HUES64 (cell line): Measurements from ENCODE around the gene TTYH1.

ENCODE experiments used
- H3K27ac ChIP-seq: 2 replicates; pipeline ENCODE4 v1.7.0; 2013; ENCODE audit warnings: low read depth, low read length, inconsistent platforms
- H3K27me3 ChIP-seq: 2 replicates; pipeline ENCODE4 v1.6.1; 2013; ENCODE audit warnings: mild to moderate bottlenecking, low read length; ENCODE audit not compliant: insufficient read depth
- H3K36me3 ChIP-seq: 2 replicates; pipeline ENCODE4 v1.6.1; 2013; ENCODE audit warnings: mild to moderate bottlenecking, low read length; ENCODE audit not compliant: insufficient read depth
- H3K4me1 ChIP-seq: 2 replicates; pipeline ENCODE4 v1.6.1; 2013; ENCODE audit warnings: mild to moderate bottlenecking, low read length, moderate library complexity; ENCODE audit not compliant: insufficient read depth
- H3K4me3 ChIP-seq: 2 replicates; pipeline ENCODE4 v1.5.1; 2013; ENCODE audit warnings: mild to moderate bottlenecking, low read length, moderate library complexity
- H3K9ac ChIP-seq: 2 replicates; pipeline ENCODE4 v1.6.1; 2013; ENCODE audit warnings: mild to moderate bottlenecking, low read depth, low read length
- H3K9me3 ChIP-seq: 2 replicates; pipeline ENCODE4 v1.6.1; 2013; ENCODE audit warnings: low read depth, low read length; ENCODE audit not compliant: insufficient read depth
- WGBS: fragments of 150-250, 120-280 bp; methylation state at CpG from one replicate; pipeline ENCODE4 v1.1.7; 2013; ENCODE audit warnings: missing lambda C conversion rate; 5-methylcytosine and 5-hydroxymethylcytosine counted together

The TTYH1 gene

GRCh38 chr19:54473892-54474372 lies 58.7 kb downstream of the TTYH1 start:
- Histone ChIP-seq H3K9me3 (no peaks in the 10 kb centered on the region), H3K27ac (no peak overlapping the region), H3K27me3 (peaks cover 20% of the 10 kb centered on the region), H3K4me3 (no peak overlapping the region), H3K36me3 (no peaks in the 10 kb centered on the region), H3K9ac (no peak overlapping the region), H3K4me1 (peaks cover 10% of the 10 kb centered on the region; the same call in 1 of the 2 replicates)
- 63% methylated on average over 6 of the region's 6 CpGs for WGBS

GRCh38 chr19:54475706-54476105 lies 60.4 kb downstream of the TTYH1 start:
- WGBS, result 85% methylated on average over 11 of the region's 11 CpGs
- H3K9me3 ChIP-seq, result no peaks in the 10 kb centered on the region
- no peak overlapping the region for H3K9ac ChIP-seq
- no peak overlapping the region for H3K4me3 ChIP-seq
- no peaks in the 10 kb centered on the region for H3K36me3 ChIP-seq
- no peak overlapping the region for H3K27ac ChIP-seq
- peaks cover 10% of the 10 kb centered on the region; the same call in 1 of the 2 replicates for H3K4me1 ChIP-seq
- H3K27me3 ChIP-seq, result peaks cover 9% of the 10 kb centered on the region

- no peaks in the 10 kb centered on the region for H3K27me3 ChIP-seq
- H3K4me3 ChIP-seq, result no peak overlapping the region
- no peaks in the 10 kb centered on the region for H3K36me3 ChIP-seq
- H3K9ac ChIP-seq, result no peak overlapping the region
- 65% methylated on average over 3 of the region's 3 CpGs for WGBS
- H3K27ac ChIP-seq, result no peak overlapping the region
- H3K4me1 ChIP-seq, result peaks cover 10% of the 10 kb centered on the region; the same call in 1 of the 2 replicates
- H3K9me3 ChIP-seq, result no peaks in the 10 kb centered on the region
Measured at GRCh38 chr19:54477650-54478049, 62.4 kb downstream of the TTYH1 start.

DNA sequence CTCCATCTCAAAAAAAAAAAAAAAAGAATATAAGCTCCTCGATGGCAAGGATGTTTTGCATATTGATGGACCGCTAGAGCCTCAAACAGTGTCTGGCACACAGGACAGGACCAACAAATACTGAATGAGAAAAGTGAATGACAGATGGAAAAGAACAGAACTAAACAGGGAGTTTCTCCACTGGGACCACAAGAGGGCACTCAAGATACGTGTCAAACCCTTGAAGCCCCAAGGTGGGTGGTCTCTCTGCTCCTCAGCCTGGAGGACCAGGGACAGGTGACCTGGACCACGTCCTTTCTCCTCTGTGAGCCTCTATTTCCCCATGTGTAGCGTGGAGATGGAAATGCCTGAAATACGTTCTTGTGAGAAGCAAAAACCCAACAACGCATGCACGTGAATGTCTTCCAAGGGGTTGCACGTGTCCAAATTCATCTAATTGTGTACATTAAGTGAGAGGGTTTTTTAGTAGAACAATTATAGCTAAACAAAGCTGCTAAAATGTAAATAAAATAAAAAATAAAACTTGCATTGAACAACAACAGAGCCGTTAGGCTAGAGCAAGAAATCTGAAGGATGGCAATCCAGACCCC lies 63.5 kb downstream of the TTYH1 start:
- Histone ChIP-seq H3K27ac (no peak overlapping the region), H3K36me3 (no peaks in the 10 kb centered on the region), H3K9me3 (no peaks in the 10 kb centered on the region), H3K4me3 (no peak overlapping the region), H3K4me1 (peaks cover 3% of the 10 kb centered on the region; the same call in 1 of the 2 replicates), H3K9ac (no peak overlapping the region), H3K27me3 (no peaks in the 10 kb centered on the region)
- 26% methylated on average over 9 of the region's 10 CpGs for WGBS

- 86% methylated on average over 1 of the region's 2 CpGs for WGBS
- Histone ChIP-seq H3K27ac (no peak overlapping the region), H3K4me3 (no peak overlapping the region), H3K27me3 (no peaks in the 10 kb centered on the region), H3K9me3 (no peaks in the 10 kb centered on the region), H3K9ac (no peak overlapping the region), H3K4me1 (no peaks in the 10 kb centered on the region), H3K36me3 (no peaks in the 10 kb centered on the region)
Measured at GRCh38 chr19:54480051-54480450, 64.8 kb downstream of the TTYH1 start.

- Histone ChIP-seq H3K9me3 (no peaks in the 10 kb centered on the region), H3K9ac (no peak overlapping the region), H3K27me3 (no peaks in the 10 kb centered on the region), H3K4me1 (no peaks in the 10 kb centered on the region), H3K4me3 (no peak overlapping the region), H3K27ac (no peak overlapping the region), H3K36me3 (no peaks in the 10 kb centered on the region)
- WGBS, result 21% methylated on average over 16 of the region's 16 CpGs
Measured at GRCh38 chr19:54481326-54481930, 66.2 kb downstream of the TTYH1 start.

- Histone ChIP-seq H3K4me3 (no peak overlapping the region), H3K27me3 (no peaks in the 10 kb centered on the region), H3K9me3 (no peaks in the 10 kb centered on the region), H3K4me1 (no peaks in the 10 kb centered on the region), H3K36me3 (no peaks in the 10 kb centered on the region), H3K27ac (no peak overlapping the region), H3K9ac (no peak overlapping the region)
- 78% methylated on average over 3 of the region's 3 CpGs for WGBS
Measured at GRCh38 chr19:54482889-54483288, 67.6 kb downstream of the TTYH1 start.

DNA sequence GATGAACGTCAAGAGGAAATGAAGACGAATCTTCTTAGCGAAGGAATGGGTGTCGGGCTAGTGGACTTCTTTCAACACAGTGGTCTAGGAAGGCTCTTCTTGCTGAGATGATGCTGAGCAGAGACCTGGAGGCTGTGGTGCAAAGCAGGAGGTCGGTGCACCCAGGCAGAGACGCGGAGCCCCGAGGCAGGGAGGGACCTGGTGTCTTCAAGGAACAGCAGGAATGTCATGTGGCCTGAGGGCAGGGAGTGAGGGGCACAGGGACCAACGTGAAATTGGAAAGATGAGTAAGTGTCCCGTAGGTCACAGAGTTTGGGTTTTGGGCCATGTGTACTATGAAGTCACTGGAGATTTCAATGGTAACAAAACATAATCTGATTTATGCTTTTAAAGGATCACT lies 69.2 kb downstream of the TTYH1 start:
- Histone ChIP-seq H3K9me3 (peaks cover 7% of the 10 kb centered on the region; the same call in 1 of the 2 replicates), H3K36me3 (no peaks in the 10 kb centered on the region), H3K27me3 (no peaks in the 10 kb centered on the region), H3K27ac (no peak overlapping the region), H3K4me1 (no peaks in the 10 kb centered on the region), H3K9ac (no peak overlapping the region), H3K4me3 (no peak overlapping the region)
- 67% methylated on average over 10 of the region's 10 CpGs for WGBS

DNA sequence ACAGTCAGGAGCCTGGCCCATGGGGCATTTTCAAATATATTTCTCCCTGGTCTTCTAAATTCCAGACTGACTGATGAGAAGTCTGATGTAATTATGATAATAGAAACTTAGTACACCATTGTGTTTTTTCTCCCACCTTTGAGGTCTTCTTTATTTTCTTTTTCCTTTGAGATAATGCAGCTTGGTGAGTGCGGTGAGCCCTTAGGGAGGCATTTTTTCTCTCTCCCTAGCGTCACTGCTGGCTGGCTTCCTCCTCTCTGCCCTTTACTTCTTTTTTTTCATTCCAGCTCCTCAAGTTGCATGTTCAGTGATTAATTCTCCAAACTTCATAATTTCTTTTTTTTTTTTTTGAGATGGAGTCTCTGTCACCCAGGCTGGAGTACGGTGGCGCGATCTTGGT lies 70.6 kb downstream of the TTYH1 start:
- Histone ChIP-seq H3K36me3 (no peaks in the 10 kb centered on the region), H3K27me3 (no peaks in the 10 kb centered on the region), H3K27ac (no peak overlapping the region), H3K4me3 (no peak overlapping the region), H3K9me3 (peaks cover 15% of the 10 kb centered on the region; the same call in 1 of the 2 replicates), H3K4me1 (no peaks in the 10 kb centered on the region), H3K9ac (no peak overlapping the region)
- WGBS, result 82% methylated on average over 5 of the region's 5 CpGs
